ENCODE measurements around the gene PARP6.

The PARP6 gene

DNA sequence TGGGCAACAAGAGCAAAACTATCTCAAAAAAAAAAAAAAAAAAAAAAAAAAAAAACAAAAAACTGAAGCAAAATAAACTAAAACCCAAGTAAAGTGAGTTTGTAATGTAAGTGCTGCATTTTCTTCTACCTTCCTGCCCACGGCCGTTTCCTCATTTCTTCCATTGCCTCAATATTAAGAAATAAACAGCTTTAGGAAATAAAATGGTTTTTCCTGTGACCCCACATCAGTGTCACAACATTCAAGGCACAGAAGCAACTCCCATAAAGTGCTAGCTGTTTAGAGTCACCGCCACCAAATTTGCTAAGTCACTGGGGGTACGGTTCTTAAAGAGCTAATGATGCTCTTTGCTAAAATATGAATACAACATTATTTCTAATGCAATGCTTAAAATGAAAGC is 44.6 kb downstream of the PARP6 start:
- no peak for DNase-seq (ENCODE audit: low read depth)
- TF ChIP-seq, protein P1, sequence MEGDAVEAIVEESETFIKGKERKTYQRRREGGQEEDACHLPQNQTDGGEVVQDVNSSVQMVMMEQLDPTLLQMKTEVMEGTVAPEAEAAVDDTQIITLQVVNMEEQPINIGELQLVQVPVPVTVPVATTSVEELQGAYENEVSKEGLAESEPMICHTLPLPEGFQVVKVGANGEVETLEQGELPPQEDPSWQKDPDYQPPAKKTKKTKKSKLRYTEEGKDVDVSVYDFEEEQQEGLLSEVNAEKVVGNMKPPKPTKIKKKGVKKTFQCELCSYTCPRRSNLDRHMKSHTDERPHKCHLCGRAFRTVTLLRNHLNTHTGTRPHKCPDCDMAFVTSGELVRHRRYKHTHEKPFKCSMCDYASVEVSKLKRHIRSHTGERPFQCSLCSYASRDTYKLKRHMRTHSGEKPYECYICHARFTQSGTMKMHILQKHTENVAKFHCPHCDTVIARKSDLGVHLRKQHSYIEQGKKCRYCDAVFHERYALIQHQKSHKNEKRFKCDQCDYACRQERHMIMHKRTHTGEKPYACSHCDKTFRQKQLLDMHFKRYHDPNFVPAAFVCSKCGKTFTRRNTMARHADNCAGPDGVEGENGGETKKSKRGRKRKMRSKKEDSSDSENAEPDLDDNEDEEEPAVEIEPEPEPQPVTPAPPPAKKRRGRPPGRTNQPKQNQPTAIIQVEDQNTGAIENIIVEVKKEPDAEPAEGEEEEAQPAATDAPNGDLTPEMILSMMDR (conservative IDR thresholded peaks at IDR 0.05; ENCODE audit: low read depth, low read length) = no peak
- peak overlapping the region; percentile 87 for H3K4me3 ChIP-seq (ENCODE audit: low read depth, low read length)

DNA sequence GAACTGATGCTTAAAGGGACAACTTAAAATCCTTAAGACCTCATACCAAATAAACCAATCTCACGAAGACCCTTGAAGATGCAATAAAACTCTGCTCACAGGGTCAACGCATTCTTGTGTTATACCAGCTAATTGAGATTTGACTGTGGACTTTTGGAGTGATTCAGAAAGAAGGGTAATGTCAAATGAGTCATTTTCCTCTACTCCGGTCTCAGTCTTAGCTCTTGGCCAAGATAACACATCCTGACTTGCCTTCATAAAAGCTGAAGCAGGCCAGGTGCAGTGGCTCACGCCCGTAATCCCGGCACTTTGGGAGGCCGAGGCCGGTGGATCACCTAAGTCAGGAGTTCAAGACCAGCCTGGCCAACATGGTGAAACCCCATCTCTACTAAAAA is 45.2 kb downstream of the PARP6 start:
- H3K4me3 ChIP-seq (ENCODE audit: low read depth, low read length) = peak overlapping the region; percentile 20
- TF ChIP-seq, protein P1 (conservative IDR thresholded peaks at IDR 0.05; ENCODE audit: low read depth, low read length) = no peak
- DNase-seq (ENCODE audit: low read depth) = peak; percentile 78

DNA sequence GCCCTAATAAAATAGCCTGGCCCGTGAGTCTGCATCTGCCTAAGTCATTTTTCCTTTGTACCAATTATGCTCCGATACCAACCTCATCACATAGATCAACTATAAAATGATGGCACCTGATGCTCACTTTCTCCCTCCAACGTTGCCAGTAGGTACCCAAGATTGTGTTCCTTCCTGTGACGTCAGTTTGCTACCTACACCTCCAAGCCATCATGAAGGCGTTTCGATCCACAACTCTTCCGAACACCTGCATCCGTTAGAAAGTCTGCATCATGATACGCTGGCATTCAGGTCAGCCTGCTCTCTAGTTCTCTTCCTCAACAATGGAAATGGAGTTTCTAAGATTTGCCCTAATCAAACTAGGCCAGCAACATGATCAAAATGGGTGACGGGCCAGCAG is 49.1 kb downstream of the PARP6 start:
- TF ChIP-seq, protein P1 (conservative IDR thresholded peaks at IDR 0.05; ENCODE audit: low read depth, low read length) = no peak
- DNase-seq (ENCODE audit: low read depth) = no peak
- no peak overlapping the region for H3K4me3 ChIP-seq (ENCODE audit: low read depth, low read length)

DNA sequence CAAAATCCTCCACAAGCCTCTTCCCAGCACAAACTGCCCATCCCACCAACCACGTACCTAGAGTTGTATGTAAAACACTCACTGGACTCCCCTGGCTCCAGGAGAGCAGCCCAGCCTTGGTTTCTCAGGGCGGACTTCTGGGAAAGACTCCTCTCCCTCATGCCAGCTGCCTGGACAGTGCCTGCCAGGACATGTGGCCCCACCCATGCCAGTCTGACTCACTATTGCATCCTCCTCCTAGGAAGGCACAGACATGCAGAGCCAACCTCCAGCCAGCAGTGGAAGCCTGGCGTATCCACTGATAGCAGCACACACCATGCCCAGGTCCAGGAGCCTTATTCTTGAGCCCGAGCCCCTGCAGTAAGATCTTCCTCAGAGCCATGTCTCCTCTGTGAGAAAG is 50.0 kb downstream of the PARP6 start:
- DNase-seq (ENCODE audit: low read depth) = no peak
- TF ChIP-seq, protein P1 (conservative IDR thresholded peaks at IDR 0.05; ENCODE audit: low read depth, low read length) = no peak

DNA sequence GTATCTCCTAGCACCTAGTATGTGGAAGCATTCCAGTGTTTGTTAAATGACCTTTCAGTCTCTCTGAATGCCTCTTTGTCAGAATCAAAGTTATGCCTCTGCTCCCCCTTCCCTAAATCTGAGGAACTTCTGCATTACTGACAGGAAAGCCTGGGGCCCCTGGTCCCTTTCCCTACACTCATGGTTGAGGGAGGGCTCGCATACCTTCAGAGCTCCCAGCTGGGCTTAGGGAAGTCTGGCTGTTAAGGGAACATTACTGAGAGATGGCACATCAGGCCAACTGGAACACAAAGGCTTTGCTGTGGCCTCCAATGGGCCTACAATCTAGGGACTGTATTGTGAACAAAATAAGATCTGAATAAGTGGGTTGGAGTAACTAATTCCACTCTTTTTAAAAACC is 51.7 kb downstream of the PARP6 start:
- TF ChIP-seq, protein P1 (conservative IDR thresholded peaks at IDR 0.05; ENCODE audit: low read depth, low read length) = no peak
- no peak for DNase-seq (ENCODE audit: low read depth)
- H3K4me3 ChIP-seq (ENCODE audit: low read depth, low read length) = no peak overlapping the region

More for the DNA sequence above, 50.0 kb downstream of the PARP6 start:
- no peak overlapping the region for H3K4me3 ChIP-seq (ENCODE audit: low read depth, low read length)

DNA sequence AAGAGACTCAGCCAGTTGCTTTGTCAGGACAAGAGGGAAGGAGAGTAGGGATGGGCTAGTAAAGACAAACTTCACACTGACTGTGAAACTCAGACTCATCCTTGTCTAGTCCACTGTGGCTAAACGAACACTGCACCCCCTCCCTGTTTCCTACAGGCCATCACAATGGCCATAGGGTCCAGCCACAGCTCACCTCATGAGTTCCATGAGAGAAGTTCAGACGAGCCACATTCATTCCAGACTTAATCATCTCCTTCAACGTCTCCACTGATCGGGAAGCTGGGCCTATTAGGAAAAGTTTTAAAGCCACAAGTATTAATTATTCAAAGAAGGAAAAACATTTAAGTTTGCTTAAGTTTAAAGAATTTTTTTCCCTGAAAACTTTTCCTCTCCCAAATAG is 55.1 kb downstream of the PARP6 start:
- DNase-seq (ENCODE audit: low read depth) = no peak
- no peak overlapping the region for H3K4me3 ChIP-seq (ENCODE audit: low read depth, low read length)
- TF ChIP-seq, protein P1 (conservative IDR thresholded peaks at IDR 0.05; ENCODE audit: low read depth, low read length) = no peak

DNA sequence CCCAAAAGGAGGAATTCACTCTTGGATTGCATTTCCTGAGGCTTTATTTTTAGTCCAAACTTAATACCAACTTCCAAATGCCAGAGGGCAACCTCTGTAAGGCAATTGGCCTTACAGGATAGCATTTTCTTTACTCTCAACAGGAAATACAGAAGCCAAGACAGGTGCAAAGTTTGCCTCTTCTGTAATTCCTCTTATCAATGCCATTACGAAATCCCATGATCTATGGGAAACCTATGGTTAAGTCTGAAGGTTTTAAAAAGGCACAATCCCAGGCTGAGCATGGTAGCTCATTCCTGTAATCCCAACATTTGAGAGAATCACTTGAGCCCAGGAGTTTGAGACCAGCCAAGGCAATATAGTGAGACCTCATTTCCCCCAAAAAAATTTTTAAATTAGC is 56.3 kb downstream of the PARP6 start:
- no peak overlapping the region for H3K4me3 ChIP-seq (ENCODE audit: low read depth, low read length)
- no peak for DNase-seq (ENCODE audit: low read depth)
- TF ChIP-seq, protein P1 (conservative IDR thresholded peaks at IDR 0.05; ENCODE audit: low read depth, low read length) = no peak
